ENCODE results near the gene USP48. TPM values are rescaled to one million over a fixed set of nuclear protein-coding genes. Genes with fewer than 3 reads are reported as not detected.
"Not testable (repeated sequence)": the region's sequence is repeated elsewhere in the genome, so short reads cannot be mapped to it uniquely, and the experiment has no call there.

USP48 gene
- total RNA-seq, 2 experiments from 2014 or later = 72.1 to 72.4 TPM

DNA sequence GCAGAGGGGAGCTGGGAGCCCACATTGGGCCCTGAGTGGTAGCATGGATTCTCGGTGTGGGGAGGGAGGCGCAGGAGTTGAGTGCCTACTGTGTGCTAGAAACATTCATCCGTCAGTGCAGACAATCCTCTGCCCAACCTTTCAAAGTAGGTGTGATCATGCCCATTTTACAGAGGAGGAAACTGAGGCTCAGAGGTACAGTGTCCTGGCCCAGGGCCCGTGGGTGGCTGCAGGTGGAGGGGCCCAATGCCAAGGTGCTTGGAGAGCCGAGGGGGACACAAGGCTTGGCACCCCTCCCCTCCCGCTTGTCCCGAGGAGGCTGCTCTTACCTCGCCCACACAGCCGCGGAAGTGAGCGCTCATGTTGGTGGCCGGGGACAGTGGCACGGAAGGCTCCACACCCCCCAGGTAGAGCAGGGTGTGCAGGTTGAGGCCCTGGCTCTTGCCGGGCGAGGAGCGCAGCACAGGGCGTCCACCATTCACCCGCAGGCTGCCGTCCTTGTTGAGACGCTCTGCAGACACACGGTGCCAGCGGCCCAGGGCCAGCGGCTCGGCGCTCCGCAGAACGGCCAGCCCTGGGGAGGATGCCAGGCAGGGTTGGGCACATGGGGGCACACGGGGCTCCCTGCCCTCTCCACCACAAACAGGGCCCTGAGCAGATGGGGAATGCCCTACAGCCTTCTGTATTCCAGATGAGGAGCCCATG lies 45.7 kb upstream of the USP48 start:
- peaks cover 6% of the 10 kb centered on the region for H3K36me3 Mint-ChIP-seq (ENCODE audit: low read depth)
- H3K9me3 Mint-ChIP-seq = no peaks in the 10 kb centered on the region
- TF ChIP-seq, protein P1, sequence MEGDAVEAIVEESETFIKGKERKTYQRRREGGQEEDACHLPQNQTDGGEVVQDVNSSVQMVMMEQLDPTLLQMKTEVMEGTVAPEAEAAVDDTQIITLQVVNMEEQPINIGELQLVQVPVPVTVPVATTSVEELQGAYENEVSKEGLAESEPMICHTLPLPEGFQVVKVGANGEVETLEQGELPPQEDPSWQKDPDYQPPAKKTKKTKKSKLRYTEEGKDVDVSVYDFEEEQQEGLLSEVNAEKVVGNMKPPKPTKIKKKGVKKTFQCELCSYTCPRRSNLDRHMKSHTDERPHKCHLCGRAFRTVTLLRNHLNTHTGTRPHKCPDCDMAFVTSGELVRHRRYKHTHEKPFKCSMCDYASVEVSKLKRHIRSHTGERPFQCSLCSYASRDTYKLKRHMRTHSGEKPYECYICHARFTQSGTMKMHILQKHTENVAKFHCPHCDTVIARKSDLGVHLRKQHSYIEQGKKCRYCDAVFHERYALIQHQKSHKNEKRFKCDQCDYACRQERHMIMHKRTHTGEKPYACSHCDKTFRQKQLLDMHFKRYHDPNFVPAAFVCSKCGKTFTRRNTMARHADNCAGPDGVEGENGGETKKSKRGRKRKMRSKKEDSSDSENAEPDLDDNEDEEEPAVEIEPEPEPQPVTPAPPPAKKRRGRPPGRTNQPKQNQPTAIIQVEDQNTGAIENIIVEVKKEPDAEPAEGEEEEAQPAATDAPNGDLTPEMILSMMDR (IDR thresholded peaks at IDR 0.05) = no peak
- intact Hi-C loops (cut with micrococcal nuclease) = no loop called here
- CTCF ChIA-PET = no interaction called here
- DNase-seq (no peak), ATAC-seq (no peak)
- H3K27ac Mint-ChIP-seq = no peak overlapping the region
- no peaks in the 10 kb centered on the region for H3K27me3 Mint-ChIP-seq
- POLR2A ChIA-PET = interaction anchor here (1.6 kb wide), 1 partner anchor 128 kb away, joined by 3 read pairs; no protein-coding TSS in a partner anchor
- H3K4me3 Mint-ChIP-seq = no peak overlapping the region
- H3K4me1 Mint-ChIP-seq (ENCODE audit: low read depth) = no peaks in the 10 kb centered on the region

DNA sequence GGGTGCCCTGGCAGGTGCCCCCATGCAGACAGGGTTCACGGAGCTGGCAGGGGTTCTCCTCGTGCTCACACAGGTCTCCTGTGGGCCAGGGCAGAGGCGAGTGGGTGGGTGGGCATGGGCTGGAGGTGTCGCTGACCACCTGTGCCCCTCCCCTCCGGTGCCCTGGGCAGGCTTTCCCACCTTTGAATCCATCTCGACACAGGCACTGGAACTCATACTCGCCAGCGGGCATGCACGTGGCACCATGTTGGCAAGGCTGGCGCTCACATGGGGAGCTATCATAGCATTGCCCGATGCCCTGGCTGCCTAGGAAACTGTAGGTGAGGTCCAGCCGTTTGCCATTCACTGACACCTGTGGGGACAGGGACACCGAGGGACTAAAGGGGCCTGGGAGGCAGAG lies 45.1 kb upstream of the USP48 start:
- no peaks in the 10 kb centered on the region for H3K27me3 Mint-ChIP-seq
- TF ChIP-seq, protein P1 (IDR thresholded peaks at IDR 0.05) = no peak
- H3K4me3 Mint-ChIP-seq = no peak overlapping the region
- H3K4me1 Mint-ChIP-seq (ENCODE audit: low read depth) = no peaks in the 10 kb centered on the region
- H3K9me3 Mint-ChIP-seq = no peaks in the 10 kb centered on the region
- ChIA-PET POLR2A (interaction anchor here (1.5 to 1.6 kb wide), 2 partner anchors 12 to 129 kb away, joined by 3 to 4 read pairs; no protein-coding TSS in a partner anchor), CTCF (no interaction called here)
- intact Hi-C loops (cut with micrococcal nuclease) = no loop called here
- no peak overlapping the region for H3K27ac Mint-ChIP-seq
- peaks cover 3% of the 10 kb centered on the region for H3K36me3 Mint-ChIP-seq (ENCODE audit: low read depth)
- DNase-seq = no peak
- no peak for ATAC-seq

DNA sequence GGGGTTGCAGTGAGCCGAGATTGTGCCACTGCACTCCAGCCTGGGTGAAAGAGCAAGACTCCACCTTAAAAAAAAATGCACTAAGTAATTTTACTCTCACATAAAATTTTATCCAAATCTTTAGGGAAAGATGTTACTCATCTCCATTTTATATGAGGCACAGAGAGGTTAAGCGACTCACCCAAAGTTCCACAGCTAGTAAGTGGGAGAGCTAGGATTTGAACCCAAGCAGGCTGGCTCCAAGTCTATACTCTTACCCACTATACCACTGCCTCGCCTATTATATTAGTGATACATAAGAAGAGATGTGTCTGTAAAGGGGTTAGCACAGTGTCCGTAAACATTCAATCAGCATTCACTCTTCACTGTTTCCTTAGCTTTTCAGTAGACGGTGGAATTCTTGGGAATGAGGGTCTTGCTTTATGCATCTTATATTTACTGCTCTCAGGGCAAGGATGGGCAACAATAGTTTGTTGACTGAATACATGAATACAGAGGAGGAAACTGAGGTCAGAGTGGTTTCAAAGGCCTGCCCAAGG lies 44.3 kb upstream of the USP48 start:
- Mint-ChIP-seq H3K27ac (no peak overlapping the region), H3K4me1 (ENCODE audit: low read depth) (no peaks in the 10 kb centered on the region), H3K9me3 (no peaks in the 10 kb centered on the region), H3K27me3 (no peaks in the 10 kb centered on the region), H3K36me3 (ENCODE audit: low read depth) (no peaks in the 10 kb centered on the region), H3K4me3 (no peak overlapping the region)
- ChIA-PET CTCF (interaction anchor here (0.6 kb wide), 1 partner anchor 1246 kb away, joined by 3 read pairs; no protein-coding TSS in a partner anchor), POLR2A (interaction anchor here (1.5 to 1.6 kb wide), 2 partner anchors 12 to 130 kb away, joined by 3 to 4 read pairs; no protein-coding TSS in a partner anchor)
- ATAC-seq (no peak), DNase-seq (no peak)
- TF ChIP-seq, protein P1 (IDR thresholded peaks at IDR 0.05) = no peak
- intact Hi-C loops (cut with micrococcal nuclease) = no loop called here

DNA sequence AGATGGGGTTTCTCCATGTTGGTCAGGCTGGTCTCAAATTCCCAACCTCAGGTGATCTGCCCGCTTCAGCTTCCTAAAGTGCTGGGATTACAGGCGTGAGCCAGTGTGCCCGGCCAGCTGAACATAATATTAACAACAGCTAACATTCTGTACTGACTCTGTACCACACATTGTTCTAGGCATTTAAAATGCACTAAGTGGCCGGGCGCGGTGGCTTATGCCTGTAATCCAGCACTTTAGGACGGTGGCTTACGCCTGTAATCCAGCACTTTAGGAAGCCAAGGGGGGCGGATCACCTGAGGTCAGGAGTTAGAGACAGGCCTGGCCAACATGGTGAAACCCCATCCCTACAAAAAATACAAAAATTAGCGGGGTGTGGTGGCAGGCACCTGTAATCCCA lies 43.7 kb upstream of the USP48 start:
- CTCF ChIA-PET; H3K27ac Mint-ChIP-seq; H3K4me3 Mint-ChIP-seq; H3K9me3 Mint-ChIP-seq; intact Hi-C loops (cut with micrococcal nuclease); H3K4me1 Mint-ChIP-seq (ENCODE audit: low read depth); DNase-seq; H3K36me3 Mint-ChIP-seq (ENCODE audit: low read depth); ATAC-seq; H3K27me3 Mint-ChIP-seq: not testable (repeated sequence)
- POLR2A ChIA-PET = interaction anchor here (1.5 to 1.6 kb wide), 2 partner anchors 13 to 130 kb away, joined by 3 to 4 read pairs; no protein-coding TSS in a partner anchor

DNA sequence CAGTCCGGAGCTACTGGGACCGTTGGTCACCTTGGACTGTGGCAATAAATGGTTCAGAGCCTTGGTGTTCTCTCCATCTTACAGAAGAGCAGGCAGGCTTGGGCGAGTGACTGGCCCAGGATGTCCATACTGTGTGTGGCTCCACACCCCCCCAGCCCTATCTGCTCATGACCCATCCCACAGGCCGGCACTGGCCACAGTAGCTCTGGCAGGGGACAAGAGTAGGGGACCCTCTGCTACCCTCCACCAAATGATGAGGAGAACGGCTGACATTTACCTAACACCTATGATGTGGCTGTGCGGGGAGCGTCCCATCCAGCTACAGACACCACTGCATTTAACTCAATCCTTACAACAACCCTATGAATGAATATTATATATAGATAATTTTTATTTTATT lies 42.4 kb upstream of the USP48 start:
- Mint-ChIP-seq H3K36me3 (ENCODE audit: low read depth) (no peaks in the 10 kb centered on the region), H3K27me3 (no peaks in the 10 kb centered on the region), H3K4me1 (ENCODE audit: low read depth) (no peaks in the 10 kb centered on the region), H3K9me3 (no peaks in the 10 kb centered on the region), H3K27ac (no peak overlapping the region), H3K4me3 (no peak overlapping the region)
- ChIA-PET POLR2A (no interaction called here), CTCF (no interaction called here)
- intact Hi-C loops (cut with micrococcal nuclease) = no loop called here
- no peak for DNase-seq
- no peak for ATAC-seq
- TF ChIP-seq, protein P1 (IDR thresholded peaks at IDR 0.05) = no peak
